MM.1S (cell line): ENCODE data around the gene INTS4.

Experiments used
- DNase-seq: peaks from one replicate; pipeline ENCODE4 v3.0.0-alpha.2; 2015
- H2AFZ ChIP-seq: fragments of 300-600 bp; sonication (generic); 2 replicates; pipeline ENCODE4 v1.6.0; 2016; ENCODE audit warnings: antibody characterized with exemption, low read length
- H3F3A ChIP-seq: fragments of 300-600 bp; sonication (generic); 2 replicates; pipeline ENCODE4 v1.6.1; 2016; ENCODE audit warnings: mild to moderate bottlenecking, antibody characterized with exemption, low read length, moderate library complexity, mixed read lengths; ENCODE audit not compliant: insufficient read depth
- H3K27ac ChIP-seq: fragments of 300-600 bp; sonication (generic); 2 replicates; pipeline ENCODE4 v1.5.1; 2016; ENCODE audit warnings: mild to moderate bottlenecking, low read length
- H3K27me3 ChIP-seq: fragments of 300-600 bp; sonication (generic); replicated peaks from 2 replicates; pipeline ENCODE4 v1.6.0; 2016; ENCODE audit warnings: low read length; ENCODE audit not compliant: insufficient read depth
- H3K36me3 ChIP-seq: fragments of 300-600 bp; sonication (generic); replicated peaks from 2 replicates; pipeline ENCODE4 v1.6.1; 2016; ENCODE audit warnings: mild to moderate bottlenecking, low read length, mixed read lengths; ENCODE audit not compliant: insufficient read depth
- H3K4me1 ChIP-seq: fragments of 300-600 bp; sonication (generic); 2 replicates; pipeline ENCODE4 v1.6.1; 2016; ENCODE audit warnings: low read length, mixed read lengths
- H3K4me2 ChIP-seq: fragments of 300-600 bp; sonication (generic); 2 replicates; pipeline ENCODE4 v1.6.0; 2016; ENCODE audit warnings: low read depth, low read length
- H3K4me3 ChIP-seq: fragments of 300-600 bp; sonication (generic); 2 replicates; pipeline ENCODE4 v1.5.1; 2016; ENCODE audit warnings: low read length, mixed read lengths
- H3K79me2 ChIP-seq: fragments of 300-600 bp; sonication (generic); 2 replicates; pipeline ENCODE4 v1.6.1; 2016; ENCODE audit warnings: mixed run types, low read length, mixed read lengths
- H3K9ac ChIP-seq: fragments of 300-600 bp; sonication (generic); 2 replicates; pipeline ENCODE4 v1.6.1; 2016; ENCODE audit warnings: low read length, mixed read lengths
- H3K9me2 ChIP-seq: fragments of 300-600 bp; sonication (generic); replicated peaks from 2 replicates; pipeline ENCODE4 v1.6.1; 2016; ENCODE audit warnings: mild to moderate bottlenecking, low read length, mixed read lengths; ENCODE audit not compliant: insufficient read depth
- H3K9me3 ChIP-seq: fragments of 300-600 bp; sonication (generic); replicated peaks from 2 replicates; pipeline ENCODE4 v1.6.1; 2016; ENCODE audit warnings: mild to moderate bottlenecking, low read length, mixed read lengths; ENCODE audit not compliant: insufficient read depth
- H4K20me1 ChIP-seq: fragments of 300-600 bp; sonication (generic); 2 replicates; pipeline ENCODE4 v1.6.1; 2016; ENCODE audit warnings: mild to moderate bottlenecking, low read length, moderate library complexity, mixed read lengths; ENCODE audit not compliant: insufficient read depth
- EZH2 ChIP-seq: fragments of 300-600 bp; sonication (generic); optimal IDR thresholded peaks from 2 replicates; pipeline ENCODE3; 2017; ENCODE audit warnings: low read depth, mild to moderate bottlenecking, antibody characterized with exemption, low read length, mixed read lengths
- EZH2phosphoT487 ChIP-seq: fragments of 300-600 bp; sonication (generic); IDR thresholded peaks from 2 replicates; pipeline ENCODE4 v1.6.1; 2018; ENCODE audit warnings: antibody characterized with exemption, low read length
- TF ChIP-seq, protein P1 (sequence below): fragments of 300-600 bp; sonication (generic); IDR thresholded peaks from 2 replicates; pipeline ENCODE4 v1.5.1; 2016; ENCODE audit warnings: antibody characterized with exemption, low read length, mixed read lengths

Gene INTS4

DNA sequence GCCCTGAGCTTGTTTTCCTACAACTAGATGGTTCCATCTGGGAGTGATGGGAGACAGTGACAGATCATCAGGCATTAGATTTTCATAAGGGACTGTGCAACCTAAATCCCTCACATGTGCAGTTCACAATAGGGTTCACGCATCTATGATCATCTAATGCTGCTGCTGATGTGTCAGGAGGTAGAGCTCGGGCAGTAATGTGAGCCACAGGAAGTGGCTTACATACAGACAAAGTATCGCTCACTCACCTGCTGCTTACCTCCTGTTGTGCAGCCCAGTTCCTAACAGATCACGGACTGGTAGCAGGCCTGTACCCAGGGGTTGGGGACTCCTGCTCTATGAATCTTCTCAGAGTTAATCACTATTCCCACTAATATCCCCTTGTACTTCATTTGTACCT, 161.2 kb downstream of the INTS4 start:
- Histone ChIP-seq H3K9me3 (no peaks in the 10 kb centered on the region), H3K9me2 (no peaks in the 10 kb centered on the region), H4K20me1 (no peaks in the 10 kb centered on the region), H3K4me1 (no peaks in the 10 kb centered on the region), H3F3A (no peaks in the 10 kb centered on the region), H3K79me2 (no peaks in the 10 kb centered on the region), H3K27ac (no peak overlapping the region), H2AFZ (no peak overlapping the region), H3K9ac (no peak overlapping the region), H3K27me3 (no peaks in the 10 kb centered on the region), H3K4me2 (no peak overlapping the region), H3K4me3 (no peak overlapping the region), H3K36me3 (no peaks in the 10 kb centered on the region)
- no peak for DNase-seq
- TF ChIP-seq EZH2phosphoT487 (no peak), EZH2 (no peak)
- TF ChIP-seq, protein P1, sequence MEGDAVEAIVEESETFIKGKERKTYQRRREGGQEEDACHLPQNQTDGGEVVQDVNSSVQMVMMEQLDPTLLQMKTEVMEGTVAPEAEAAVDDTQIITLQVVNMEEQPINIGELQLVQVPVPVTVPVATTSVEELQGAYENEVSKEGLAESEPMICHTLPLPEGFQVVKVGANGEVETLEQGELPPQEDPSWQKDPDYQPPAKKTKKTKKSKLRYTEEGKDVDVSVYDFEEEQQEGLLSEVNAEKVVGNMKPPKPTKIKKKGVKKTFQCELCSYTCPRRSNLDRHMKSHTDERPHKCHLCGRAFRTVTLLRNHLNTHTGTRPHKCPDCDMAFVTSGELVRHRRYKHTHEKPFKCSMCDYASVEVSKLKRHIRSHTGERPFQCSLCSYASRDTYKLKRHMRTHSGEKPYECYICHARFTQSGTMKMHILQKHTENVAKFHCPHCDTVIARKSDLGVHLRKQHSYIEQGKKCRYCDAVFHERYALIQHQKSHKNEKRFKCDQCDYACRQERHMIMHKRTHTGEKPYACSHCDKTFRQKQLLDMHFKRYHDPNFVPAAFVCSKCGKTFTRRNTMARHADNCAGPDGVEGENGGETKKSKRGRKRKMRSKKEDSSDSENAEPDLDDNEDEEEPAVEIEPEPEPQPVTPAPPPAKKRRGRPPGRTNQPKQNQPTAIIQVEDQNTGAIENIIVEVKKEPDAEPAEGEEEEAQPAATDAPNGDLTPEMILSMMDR = no peak

DNA sequence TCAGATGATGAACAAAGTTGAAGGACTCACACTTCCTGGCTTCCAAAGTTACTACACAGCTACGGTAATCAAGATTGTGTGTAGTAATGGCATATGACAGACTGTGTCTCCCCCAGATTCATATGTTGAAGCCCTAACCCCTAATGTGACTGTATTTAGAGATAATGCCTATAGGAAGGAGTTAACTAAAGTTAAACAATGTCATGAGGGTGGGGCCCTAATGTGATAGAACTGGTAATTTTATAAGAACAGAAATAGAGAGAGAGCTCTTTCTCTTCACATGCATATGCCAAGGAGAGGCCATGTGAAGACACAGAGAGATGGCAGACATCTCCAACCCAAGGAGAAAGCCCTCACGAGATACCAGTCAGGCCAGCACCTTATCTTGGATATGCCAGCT, 165.5 kb downstream of the INTS4 start:
- no peaks in the 10 kb centered on the region for H4K20me1 ChIP-seq
- H3K27ac ChIP-seq = no peak overlapping the region
- H3K9ac ChIP-seq = no peak overlapping the region
- H3K4me3 ChIP-seq = no peak overlapping the region
- H3K4me1 ChIP-seq = no peaks in the 10 kb centered on the region
- H3K4me2 ChIP-seq = no peak overlapping the region
- DNase-seq = no peak
- H3F3A ChIP-seq = no peaks in the 10 kb centered on the region
- H3K36me3 ChIP-seq = no peaks in the 10 kb centered on the region
- H2AFZ ChIP-seq = no peak overlapping the region
- H3K9me3 ChIP-seq = no peaks in the 10 kb centered on the region
- no peaks in the 10 kb centered on the region for H3K9me2 ChIP-seq
- no peaks in the 10 kb centered on the region for H3K27me3 ChIP-seq
- TF ChIP-seq, protein P1 = no peak
- TF ChIP-seq EZH2 = no peak
- no peak for TF ChIP-seq EZH2phosphoT487
- H3K79me2 ChIP-seq = no peaks in the 10 kb centered on the region
